K562 (cell line): ENCODE results near the gene CPN2. TPM values are rescaled to one million over a fixed set of nuclear protein-coding genes. Genes with fewer than 3 reads are reported as not detected.
A peak's percentile ranks its signal among the peaks of the same experiment; 100 is the strongest.

Experiments used
- POLR2A ChIP-seq: fragments of 450-650 bp; conservative IDR thresholded peaks from 2 replicates; pipeline ENCODE4 v1.6.1; 2016
- polyA plus RNA-seq, 8 experiments: library from polyadenylated mRNA; depleted of rRNA in 4 of 8; stranded (reverse) in 5 of 8; unstranded in 3 of 8; fragments of >200 nt; fragmentation: Nextera tagmentation in 2 of 8; fragmentation: Illumina TruSeq in 1 of 8; extraction: Ambion mirVana in 2 of 8; extraction: Trizol in 1 of 8; gene quantifications; 2 replicates each; pipeline versions ENCODE4 v1.2.1 to v1.2.3, GENCODE V29; 2011 to 2014; ENCODE audit warnings: inconsistent platforms in 1 of 8, missing spikeins in 1 of 8
- total RNA-seq, 7 experiments: library from RNA; depleted of rRNA in 6 of 7; stranded (reverse); fragments of >200 nt in 6 of 7; fragmentation: Illumina TruSeq in 2 of 7; extraction: Trizol in 2 of 7; gene quantifications; 2 replicates each; pipeline versions ENCODE4 v1.2.1 to v1.2.3, GENCODE V29; 2011 to 2021; ENCODE audit warnings: low replicate concordance in 1 of 7
- TF ChIP-seq, protein P1 (sequence below): sonication (generic); formaldehyde crosslinking; IDR thresholded peaks from 2 replicates; pipeline ENCODE4 v1.4.0; 2020; ENCODE audit warnings: mild to moderate bottlenecking, missing genetic modification reagents
- TF ChIP-seq, protein P2 (sequence below), 2 experiments: fragments of 450-650 bp; IDR thresholded peaks; 2 replicates each; pipeline ENCODE4 v1.6.1; 2016
- TF ChIP-seq, protein P3 (sequence below): IDR thresholded peaks from 3 replicates; pipeline ENCODE4 v1.6.1; 2011; ENCODE audit warnings: borderline replicate concordance, mild to moderate bottlenecking, moderate library complexity; ENCODE audit not compliant: insufficient read length; ENCODE audit errors: extremely low read depth

CPN2 gene
- total and polyA plus RNA-seq, 9 of the 15 experiments (the other 6 are each of a cell fraction or from before 2014, with no cell fraction given) = not detected

DNA sequence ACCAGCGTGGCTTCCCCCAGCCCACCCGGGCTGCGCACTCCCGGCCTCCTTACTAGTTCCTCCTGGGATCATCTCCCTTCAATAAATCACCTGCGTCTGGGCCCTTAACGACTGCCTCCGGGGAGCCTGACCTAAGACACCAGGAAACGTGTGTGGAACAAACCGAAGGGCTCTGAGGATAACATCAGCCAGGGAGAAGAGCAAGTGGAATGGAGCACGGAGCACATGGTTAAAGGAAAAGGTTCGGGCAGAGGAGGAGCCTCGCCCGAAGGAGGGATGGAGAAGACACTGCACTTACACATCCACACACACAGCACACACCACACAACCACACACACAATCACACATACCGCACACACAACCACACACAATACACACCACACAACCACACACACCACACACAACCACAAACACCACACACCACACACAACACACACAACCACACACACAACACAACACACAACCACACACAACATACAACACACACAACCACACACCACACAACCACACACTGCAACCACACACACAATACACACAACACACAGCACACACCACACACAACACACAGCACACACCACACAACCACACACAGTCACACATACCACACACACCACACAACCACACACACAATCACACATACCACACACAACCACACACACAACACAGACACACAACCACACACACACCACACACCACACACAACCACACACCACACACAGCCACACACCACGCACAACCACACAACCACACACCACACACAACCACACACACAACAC is 24.7 kb downstream of the CPN2 start (continued):
- TF ChIP-seq, protein P1, sequence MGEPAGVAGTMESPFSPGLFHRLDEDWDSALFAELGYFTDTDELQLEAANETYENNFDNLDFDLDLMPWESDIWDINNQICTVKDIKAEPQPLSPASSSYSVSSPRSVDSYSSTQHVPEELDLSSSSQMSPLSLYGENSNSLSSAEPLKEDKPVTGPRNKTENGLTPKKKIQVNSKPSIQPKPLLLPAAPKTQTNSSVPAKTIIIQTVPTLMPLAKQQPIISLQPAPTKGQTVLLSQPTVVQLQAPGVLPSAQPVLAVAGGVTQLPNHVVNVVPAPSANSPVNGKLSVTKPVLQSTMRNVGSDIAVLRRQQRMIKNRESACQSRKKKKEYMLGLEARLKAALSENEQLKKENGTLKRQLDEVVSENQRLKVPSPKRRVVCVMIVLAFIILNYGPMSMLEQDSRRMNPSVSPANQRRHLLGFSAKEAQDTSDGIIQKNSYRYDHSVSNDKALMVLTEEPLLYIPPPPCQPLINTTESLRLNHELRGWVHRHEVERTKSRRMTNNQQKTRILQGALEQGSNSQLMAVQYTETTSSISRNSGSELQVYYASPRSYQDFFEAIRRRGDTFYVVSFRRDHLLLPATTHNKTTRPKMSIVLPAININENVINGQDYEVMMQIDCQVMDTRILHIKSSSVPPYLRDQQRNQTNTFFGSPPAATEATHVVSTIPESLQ = no peak
- TF ChIP-seq, protein P2, sequence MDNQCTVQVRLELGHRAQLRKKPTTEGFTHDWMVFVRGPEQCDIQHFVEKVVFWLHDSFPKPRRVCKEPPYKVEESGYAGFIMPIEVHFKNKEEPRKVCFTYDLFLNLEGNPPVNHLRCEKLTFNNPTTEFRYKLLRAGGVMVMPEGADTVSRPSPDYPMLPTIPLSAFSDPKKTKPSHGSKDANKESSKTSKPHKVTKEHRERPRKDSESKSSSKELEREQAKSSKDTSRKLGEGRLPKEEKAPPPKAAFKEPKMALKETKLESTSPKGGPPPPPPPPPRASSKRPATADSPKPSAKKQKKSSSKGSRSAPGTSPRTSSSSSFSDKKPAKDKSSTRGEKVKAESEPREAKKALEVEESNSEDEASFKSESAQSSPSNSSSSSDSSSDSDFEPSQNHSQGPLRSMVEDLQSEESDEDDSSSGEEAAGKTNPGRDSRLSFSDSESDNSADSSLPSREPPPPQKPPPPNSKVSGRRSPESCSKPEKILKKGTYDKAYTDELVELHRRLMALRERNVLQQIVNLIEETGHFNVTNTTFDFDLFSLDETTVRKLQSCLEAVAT (IDR thresholded peaks at IDR 0.05) = peak; percentile 92; a peak in 3 of 4 replicates
- no peak for TF ChIP-seq POLR2A
- TF ChIP-seq, protein P3, sequence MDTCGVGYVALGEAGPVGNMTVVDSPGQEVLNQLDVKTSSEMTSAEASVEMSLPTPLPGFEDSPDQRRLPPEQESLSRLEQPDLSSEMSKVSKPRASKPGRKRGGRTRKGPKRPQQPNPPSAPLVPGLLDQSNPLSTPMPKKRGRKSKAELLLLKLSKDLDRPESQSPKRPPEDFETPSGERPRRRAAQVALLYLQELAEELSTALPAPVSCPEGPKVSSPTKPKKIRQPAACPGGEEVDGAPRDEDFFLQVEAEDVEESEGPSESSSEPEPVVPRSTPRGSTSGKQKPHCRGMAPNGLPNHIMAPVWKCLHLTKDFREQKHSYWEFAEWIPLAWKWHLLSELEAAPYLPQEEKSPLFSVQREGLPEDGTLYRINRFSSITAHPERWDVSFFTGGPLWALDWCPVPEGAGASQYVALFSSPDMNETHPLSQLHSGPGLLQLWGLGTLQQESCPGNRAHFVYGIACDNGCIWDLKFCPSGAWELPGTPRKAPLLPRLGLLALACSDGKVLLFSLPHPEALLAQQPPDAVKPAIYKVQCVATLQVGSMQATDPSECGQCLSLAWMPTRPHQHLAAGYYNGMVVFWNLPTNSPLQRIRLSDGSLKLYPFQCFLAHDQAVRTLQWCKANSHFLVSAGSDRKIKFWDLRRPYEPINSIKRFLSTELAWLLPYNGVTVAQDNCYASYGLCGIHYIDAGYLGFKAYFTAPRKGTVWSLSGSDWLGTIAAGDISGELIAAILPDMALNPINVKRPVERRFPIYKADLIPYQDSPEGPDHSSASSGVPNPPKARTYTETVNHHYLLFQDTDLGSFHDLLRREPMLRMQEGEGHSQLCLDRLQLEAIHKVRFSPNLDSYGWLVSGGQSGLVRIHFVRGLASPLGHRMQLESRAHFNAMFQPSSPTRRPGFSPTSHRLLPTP = no peak
